ENCODE data around the gene PARN. TPM values are rescaled to one million over a fixed set of nuclear protein-coding genes. Genes with fewer than 3 reads are reported as not detected.
"Not testable (repeated sequence)": the region's sequence is repeated elsewhere in the genome, so short reads cannot be mapped to it uniquely, and the experiment has no call there.

Gene PARN
- total and polyA plus RNA-seq, 7 donors = 14.4 to 75.3 (median 33.6) TPM

DNA sequence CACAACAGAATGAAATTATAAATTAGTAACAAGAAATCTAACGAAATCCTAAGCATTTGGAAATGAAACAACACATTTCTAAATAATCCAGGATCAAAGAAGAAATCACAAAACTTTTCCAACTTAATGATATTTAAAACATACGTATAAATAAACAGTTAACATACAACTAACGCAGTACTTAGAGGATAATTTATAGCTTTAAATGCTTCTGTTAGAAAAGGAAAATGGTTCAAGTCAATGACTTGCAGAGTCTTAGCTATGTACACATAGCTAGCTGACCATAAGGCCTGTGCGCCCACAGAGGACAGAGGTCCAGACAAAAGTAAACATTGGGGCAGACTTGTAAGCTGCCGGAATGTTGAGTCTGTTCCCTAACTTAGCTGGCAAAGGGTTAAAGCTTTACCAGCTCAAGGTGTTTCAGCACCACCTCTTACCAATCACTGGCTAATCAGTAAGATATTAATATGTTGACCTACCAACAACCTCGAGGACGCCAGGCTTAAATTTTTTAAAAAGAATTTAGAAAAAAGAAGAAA, 84.6 kb downstream of the PARN start:
- peaks cover 0 to 4% (median 0%) of the 10 kb centered on the region in 4 donors for H3K36me3 ChIP-seq
- DNase-seq = no peak
- no peak overlapping the region for H3K4me3 ChIP-seq
- H3K9me3 ChIP-seq = no peaks in the 10 kb centered on the region
- intact Hi-C loops (cut with DNase I) = no loop called here
- TF ChIP-seq POLR2A (IDR thresholded peaks at IDR 0.05) (no peak), POLR2AphosphoS5 (IDR thresholded peaks at IDR 0.05) (no peak), EP300 (IDR thresholded peaks at IDR 0.05) (no peak)
- TF ChIP-seq, protein P1, sequence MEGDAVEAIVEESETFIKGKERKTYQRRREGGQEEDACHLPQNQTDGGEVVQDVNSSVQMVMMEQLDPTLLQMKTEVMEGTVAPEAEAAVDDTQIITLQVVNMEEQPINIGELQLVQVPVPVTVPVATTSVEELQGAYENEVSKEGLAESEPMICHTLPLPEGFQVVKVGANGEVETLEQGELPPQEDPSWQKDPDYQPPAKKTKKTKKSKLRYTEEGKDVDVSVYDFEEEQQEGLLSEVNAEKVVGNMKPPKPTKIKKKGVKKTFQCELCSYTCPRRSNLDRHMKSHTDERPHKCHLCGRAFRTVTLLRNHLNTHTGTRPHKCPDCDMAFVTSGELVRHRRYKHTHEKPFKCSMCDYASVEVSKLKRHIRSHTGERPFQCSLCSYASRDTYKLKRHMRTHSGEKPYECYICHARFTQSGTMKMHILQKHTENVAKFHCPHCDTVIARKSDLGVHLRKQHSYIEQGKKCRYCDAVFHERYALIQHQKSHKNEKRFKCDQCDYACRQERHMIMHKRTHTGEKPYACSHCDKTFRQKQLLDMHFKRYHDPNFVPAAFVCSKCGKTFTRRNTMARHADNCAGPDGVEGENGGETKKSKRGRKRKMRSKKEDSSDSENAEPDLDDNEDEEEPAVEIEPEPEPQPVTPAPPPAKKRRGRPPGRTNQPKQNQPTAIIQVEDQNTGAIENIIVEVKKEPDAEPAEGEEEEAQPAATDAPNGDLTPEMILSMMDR (IDR thresholded peaks at IDR 0.05) = no peak
- H3K27me3 ChIP-seq = no peaks in the 10 kb centered on the region
- no peak overlapping the region for H3K27ac ChIP-seq
- peaks cover 0 to 10% (median 2%) of the 10 kb centered on the region in 4 donors for H3K4me1 ChIP-seq
- WGBS, 2 donors = 82 to 88% methylated on average over 7 of the region's 7 CpGs

DNA sequence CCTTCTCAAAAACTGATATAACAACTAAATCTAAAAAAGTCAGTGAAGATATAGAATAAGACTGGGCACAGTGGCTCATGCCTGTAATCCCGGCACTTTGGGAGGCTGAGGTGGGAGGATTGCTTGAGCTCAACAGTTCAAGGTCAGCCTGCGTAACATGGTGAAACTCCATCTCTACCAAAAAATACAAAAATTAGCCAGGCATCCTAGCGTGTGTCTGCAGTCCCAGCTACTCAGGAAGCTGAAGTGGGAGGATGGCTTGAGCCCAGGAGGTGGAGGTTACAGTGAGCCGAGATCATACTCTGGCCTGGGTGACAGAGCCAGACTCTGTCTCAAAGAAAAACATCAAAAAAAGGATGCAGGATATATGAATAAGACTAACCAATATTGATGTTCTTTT, 85.2 kb downstream of the PARN start:
- H3K9me3 ChIP-seq; intact Hi-C loops (cut with DNase I); H3K4me3 ChIP-seq; H3K27me3 ChIP-seq; H3K36me3 ChIP-seq; DNase-seq; H3K4me1 ChIP-seq; H3K27ac ChIP-seq: not testable (repeated sequence)
- WGBS, 2 donors = 92 to 94% methylated on average over 4 of the region's 4 CpGs

DNA sequence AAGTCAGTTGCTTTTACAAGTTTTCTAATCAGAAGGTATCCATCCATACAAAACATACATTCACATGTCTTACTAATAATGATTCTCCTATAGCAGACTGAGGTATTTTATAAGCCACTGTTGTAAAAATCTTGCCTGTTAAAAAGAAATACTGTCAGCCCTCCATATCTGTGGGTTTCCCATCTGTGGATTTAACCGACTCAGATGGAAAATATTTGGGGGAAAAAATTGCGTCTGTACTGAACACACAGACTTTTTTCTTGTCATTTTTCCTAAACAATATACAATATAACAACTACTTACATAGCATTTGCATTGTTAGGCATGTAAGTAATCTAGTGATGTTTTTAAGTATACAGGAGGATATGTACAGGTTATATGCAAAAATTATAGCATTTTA, 90.4 kb downstream of the PARN start:
- H3K27ac ChIP-seq = no peak overlapping the region
- peaks cover 0 to 5% (median 0%) of the 10 kb centered on the region in 4 donors for H3K4me1 ChIP-seq
- no peaks in the 10 kb centered on the region for H3K27me3 ChIP-seq
- no peak for DNase-seq
- H3K4me3 ChIP-seq = no peak overlapping the region
- 86 to 90% methylated on average over 2 of the region's 2 CpGs for WGBS, 2 donors
- intact Hi-C loops (cut with DNase I) = no loop called here
- H3K9me3 ChIP-seq = no peaks in the 10 kb centered on the region
- no peak for TF ChIP-seq POLR2A (IDR thresholded peaks at IDR 0.05)
- TF ChIP-seq, protein P1 (IDR thresholded peaks at IDR 0.05) = no peak
- no peak for TF ChIP-seq POLR2AphosphoS5 (IDR thresholded peaks at IDR 0.05)
- no peak for TF ChIP-seq EP300 (IDR thresholded peaks at IDR 0.05)
- peaks cover 0 to 5% (median 0%) of the 10 kb centered on the region in 4 donors for H3K36me3 ChIP-seq

DNA sequence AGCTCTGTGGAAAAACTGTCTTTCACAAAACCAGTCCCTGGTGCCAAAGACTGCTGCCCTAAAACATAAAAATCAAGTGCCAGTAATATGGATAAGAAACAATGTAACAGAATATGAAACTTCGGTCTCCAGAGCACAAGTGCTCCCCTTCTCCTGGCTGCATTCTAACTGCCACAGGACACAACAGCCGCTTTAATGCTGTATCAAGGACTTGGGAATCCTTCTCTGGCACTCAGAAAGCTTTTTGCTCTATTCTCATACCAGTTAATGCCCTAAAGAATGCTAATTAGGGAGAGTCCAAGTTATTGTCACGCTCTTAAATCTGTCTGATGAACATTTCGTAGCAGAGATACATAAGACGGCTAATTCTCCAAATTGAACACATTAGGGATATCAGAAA, 90.9 kb downstream of the PARN start:
- TF ChIP-seq EP300 (IDR thresholded peaks at IDR 0.05) = no peak
- Histone ChIP-seq H3K27me3 (no peaks in the 10 kb centered on the region), H3K4me3 (no peak overlapping the region), H3K36me3 (peaks cover 0 to 5% (median 0%) of the 10 kb centered on the region in 4 donors), H3K9me3 (no peaks in the 10 kb centered on the region), H3K4me1 (peaks cover 0 to 8% (median 0%) of the 10 kb centered on the region in 4 donors), H3K27ac (no peak overlapping the region)
- DNase-seq = no peak
- 92 to 96% methylated on average over 5 of the region's 5 CpGs for WGBS, 2 donors
- intact Hi-C loops (cut with DNase I) = no loop called here

DNA sequence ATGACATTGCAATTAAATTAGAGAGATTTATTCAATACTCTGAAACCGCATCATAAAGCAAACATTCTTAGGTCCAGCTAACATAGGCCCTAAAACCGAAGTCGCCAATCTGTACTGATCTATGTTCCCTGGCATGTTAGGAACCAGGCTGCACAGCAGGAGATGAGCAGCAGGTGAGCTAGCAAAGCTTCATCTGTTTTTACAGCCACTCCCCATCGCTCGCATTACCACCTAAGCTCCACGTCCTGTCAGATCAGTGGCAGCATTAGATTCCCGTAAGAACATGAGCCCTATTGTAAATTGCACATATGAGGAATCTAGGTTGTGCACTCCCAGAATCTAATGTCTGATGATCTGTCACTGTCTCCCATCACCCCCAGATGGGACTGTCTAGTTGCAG, 91.5 kb downstream of the PARN start:
- Histone ChIP-seq H3K4me1 (peaks cover 0 to 8% (median 0%) of the 10 kb centered on the region in 4 donors), H3K27ac (no peak overlapping the region), H3K36me3 (peaks cover 0 to 5% (median 0%) of the 10 kb centered on the region in 4 donors), H3K27me3 (no peaks in the 10 kb centered on the region), H3K4me3 (no peak overlapping the region), H3K9me3 (no peaks in the 10 kb centered on the region)
- WGBS, 2 donors = 96% methylated on average over 7 of the region's 7 CpGs
- TF ChIP-seq POLR2AphosphoS5 (IDR thresholded peaks at IDR 0.05) = no peak
- TF ChIP-seq, protein P1 (IDR thresholded peaks at IDR 0.05) = no peak
- DNase-seq = no peak
- intact Hi-C loops (cut with DNase I) = no loop called here

DNA sequence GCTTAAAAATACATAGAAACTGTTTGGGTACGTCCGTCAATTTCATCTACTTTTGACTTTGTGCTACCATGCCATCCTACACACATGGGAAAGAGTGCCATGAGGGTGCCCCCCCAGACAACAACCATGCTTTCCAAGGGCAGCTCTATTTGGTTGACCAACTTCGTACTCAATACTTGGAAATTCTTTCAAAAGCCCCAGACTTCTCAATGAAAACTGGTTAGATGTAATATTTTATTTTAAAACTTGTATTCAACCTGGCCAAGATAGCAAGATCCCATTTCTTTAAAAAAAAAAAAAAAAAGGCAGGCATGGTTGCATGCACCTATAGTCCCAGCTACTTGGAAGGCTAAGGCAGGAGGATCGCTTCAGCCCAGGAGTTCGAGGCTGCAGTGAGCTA, 98.4 kb downstream of the PARN start:
- intact Hi-C loops (cut with DNase I) = no loop called here

More for the DNA sequence above, 98.4 kb downstream of the PARN start:
- H3K27ac ChIP-seq = no peak overlapping the region
- DNase-seq = no peak
- WGBS, 2 donors = 97 to 99% methylated on average over 5 of the region's 5 CpGs
- TF ChIP-seq POLR2A (IDR thresholded peaks at IDR 0.05) = no peak
- no peak for TF ChIP-seq EP300 (IDR thresholded peaks at IDR 0.05)
- no peak for TF ChIP-seq POLR2AphosphoS5 (IDR thresholded peaks at IDR 0.05)
- TF ChIP-seq, protein P1 (IDR thresholded peaks at IDR 0.05) = no peak
- H3K27me3 ChIP-seq = no peaks in the 10 kb centered on the region
- H3K4me3 ChIP-seq = no peak overlapping the region
- H3K9me3 ChIP-seq = no peaks in the 10 kb centered on the region
- peaks cover 0 to 41% (median 23%) of the 10 kb centered on the region in 4 donors for H3K4me1 ChIP-seq
- H3K36me3 ChIP-seq = no peaks in the 10 kb centered on the region

Data from sigmoid colon (tissue), 7 donors.